Glutamatergic neuron (in vitro differentiated cells): ENCODE results near the gene TMEM221. TPM values are rescaled to one million over a fixed set of nuclear protein-coding genes. Genes with fewer than 3 reads are reported as not detected.

Experiments used
- DNase-seq: peaks from one replicate; pipeline ENCODE4 v3.0.0; 2022
- H3K27ac Mint-ChIP-seq: one replicate; pipeline ENCODE4 v1.8.0; 2020; ENCODE audit warnings: mild to moderate bottlenecking, mixed read lengths, inconsistent platforms; ENCODE audit not compliant: unreplicated experiment
- H3K27me3 Mint-ChIP-seq: one replicate; pipeline ENCODE4 v1.8.0; 2020; ENCODE audit warnings: mild to moderate bottlenecking, moderate library complexity, mixed read lengths, inconsistent platforms; ENCODE audit not compliant: unreplicated experiment
- H3K36me3 Mint-ChIP-seq: one replicate; pipeline ENCODE4 v1.8.0; 2020; ENCODE audit warnings: mild to moderate bottlenecking, mixed read lengths, inconsistent platforms; ENCODE audit not compliant: unreplicated experiment
- H3K4me1 Mint-ChIP-seq: one replicate; pipeline ENCODE4 v1.8.0; 2020; ENCODE audit warnings: mild to moderate bottlenecking, low read depth, mixed read lengths, inconsistent platforms; ENCODE audit not compliant: unreplicated experiment
- H3K4me3 Mint-ChIP-seq: one replicate; pipeline ENCODE4 v1.8.0; 2020; ENCODE audit warnings: mild to moderate bottlenecking, mixed read lengths, inconsistent platforms; ENCODE audit not compliant: unreplicated experiment
- H3K9me3 Mint-ChIP-seq: one replicate; pipeline ENCODE4 v1.8.0; 2020; ENCODE audit warnings: mild to moderate bottlenecking, moderate library complexity, mixed read lengths, inconsistent platforms; ENCODE audit not compliant: unreplicated experiment
- CTCF ChIP-seq: fragments of 200-600 bp; sonication (generic); IDR thresholded peaks from one replicate; pipeline ENCODE4 v1.5.0; 2021; ENCODE audit not compliant: partially characterized antibody, unreplicated experiment
- total RNA-seq: library from RNA; stranded (reverse); fragmentation: NEBNext Ultra II Directional; extraction: Animal tissue kit (Norgen Biotek cat#: 25700); gene quantifications from one replicate; pipeline ENCODE4 v1.2.1, GENCODE V29; 2021; ENCODE audit not compliant: unreplicated experiment

The TMEM221 gene
- total RNA-seq, 1 donor from 2014 or later = not detected

- Mint-ChIP-seq H3K4me3 (peak overlapping the region; percentile 64), H3K27me3 (peaks cover 11% of the 10 kb centered on the region), H3K4me1 (no peaks in the 10 kb centered on the region), H3K36me3 (peaks cover 5% of the 10 kb centered on the region), H3K9me3 (peaks cover 2% of the 10 kb centered on the region), H3K27ac (no peak overlapping the region)
- DNase-seq = no peak
- TF ChIP-seq CTCF = no peak
These were observed 751 bp downstream of the TMEM221 start for GRCh38 chr19:17447704-17448130.

- Mint-ChIP-seq H3K4me1 (no peaks in the 10 kb centered on the region), H3K27ac (no peak overlapping the region), H3K36me3 (peaks cover 5% of the 10 kb centered on the region), H3K4me3 (no peak overlapping the region), H3K9me3 (peaks cover 2% of the 10 kb centered on the region), H3K27me3 (peaks cover 11% of the 10 kb centered on the region)
- TF ChIP-seq CTCF = no peak
- DNase-seq = no peak
These were observed 2.8 kb downstream of the TMEM221 start for GRCh38 chr19:17445526-17446165.

- Mint-ChIP-seq H3K27ac (no peak overlapping the region), H3K27me3 (peaks cover 3% of the 10 kb centered on the region), H3K4me3 (no peak overlapping the region), H3K36me3 (no peaks in the 10 kb centered on the region), H3K4me1 (no peaks in the 10 kb centered on the region), H3K9me3 (peaks cover 4% of the 10 kb centered on the region)
- DNase-seq = no peak
- peak; percentile 34 for TF ChIP-seq CTCF
These were observed 7.0 kb downstream of the TMEM221 start for GRCh38 chr19:17441241-17442021.

DNA sequence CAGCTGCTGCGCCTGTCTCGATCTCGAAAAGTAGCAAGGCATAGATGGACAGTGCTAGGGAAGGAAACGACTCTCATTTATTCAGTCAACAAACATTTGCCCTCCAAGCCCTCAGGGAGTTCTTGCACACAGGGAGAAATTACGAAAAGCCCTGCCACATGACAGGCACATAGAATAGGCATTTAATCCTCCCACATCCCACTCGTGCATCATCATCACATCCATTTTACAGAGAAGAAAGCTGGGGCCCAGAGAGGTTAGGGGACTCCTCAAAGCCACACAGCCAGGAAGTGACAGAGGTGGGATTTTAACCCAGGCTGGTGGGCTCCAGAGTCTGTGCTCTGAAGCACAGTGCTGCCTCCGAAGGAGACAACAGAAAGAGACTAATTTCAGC lies 11.6 kb downstream of the TMEM221 start:
- no peak for DNase-seq
- Mint-ChIP-seq H3K4me1 (no peaks in the 10 kb centered on the region), H3K9me3 (peaks cover 4% of the 10 kb centered on the region), H3K27me3 (peaks cover 3% of the 10 kb centered on the region), H3K4me3 (no peak overlapping the region), H3K36me3 (no peaks in the 10 kb centered on the region), H3K27ac (no peak overlapping the region)
- no peak for TF ChIP-seq CTCF
